GM18873 (cell line): ENCODE data around the gene WDR72.
"Not testable (repeated sequence)": the region's sequence is repeated elsewhere in the genome, so short reads cannot be mapped to it uniquely, and the experiment has no call there.

Source experiments
- ATAC-seq: cut with Tn5 transposase; IDR thresholded peaks from one replicate; pipeline ENCODE4 v1.9.1; 2021; ENCODE audit warnings: mild to moderate bottlenecking, moderate library complexity, moderate number of reproducible peaks; ENCODE audit not compliant: unreplicated experiment, low FRiP score

The WDR72 gene

DNA sequence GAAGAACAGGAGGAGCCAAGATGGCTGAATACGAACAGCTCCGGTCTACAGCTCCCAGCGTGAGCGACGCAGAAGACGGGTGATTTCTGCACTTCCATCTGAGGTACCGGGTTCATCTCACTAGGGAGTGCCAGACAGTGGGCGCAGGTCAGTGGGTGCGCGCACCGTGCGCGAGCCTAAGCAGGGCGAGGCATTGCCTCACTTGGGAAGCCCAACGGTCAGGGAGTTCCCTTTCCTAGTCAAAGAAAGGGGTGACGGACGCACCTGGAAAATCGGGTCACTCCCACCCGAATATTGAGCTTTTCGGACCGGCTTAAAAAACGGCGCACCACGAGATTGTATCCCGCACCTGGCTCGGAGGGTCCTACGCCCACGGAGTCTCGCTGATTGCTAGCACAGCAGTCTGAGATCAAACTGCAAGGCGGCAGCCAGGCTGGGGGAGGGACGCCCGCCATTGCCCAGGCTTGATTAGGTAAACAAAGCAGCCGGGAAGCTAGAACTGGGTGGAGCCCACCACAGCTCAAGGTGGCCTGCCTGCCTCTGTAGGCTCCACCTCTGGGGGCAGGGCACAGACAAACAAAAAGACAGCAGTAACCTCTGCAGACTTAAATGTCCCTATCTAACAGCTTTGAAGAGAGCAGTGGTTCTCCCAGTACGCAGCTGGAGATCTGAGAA lies 218.7 kb downstream of the WDR72 start:
- not testable (repeated sequence) for ATAC-seq

GRCh38 chr15:53539878-53540277 lies 219.6 kb downstream of the WDR72 start:
- no peak for ATAC-seq

DNA sequence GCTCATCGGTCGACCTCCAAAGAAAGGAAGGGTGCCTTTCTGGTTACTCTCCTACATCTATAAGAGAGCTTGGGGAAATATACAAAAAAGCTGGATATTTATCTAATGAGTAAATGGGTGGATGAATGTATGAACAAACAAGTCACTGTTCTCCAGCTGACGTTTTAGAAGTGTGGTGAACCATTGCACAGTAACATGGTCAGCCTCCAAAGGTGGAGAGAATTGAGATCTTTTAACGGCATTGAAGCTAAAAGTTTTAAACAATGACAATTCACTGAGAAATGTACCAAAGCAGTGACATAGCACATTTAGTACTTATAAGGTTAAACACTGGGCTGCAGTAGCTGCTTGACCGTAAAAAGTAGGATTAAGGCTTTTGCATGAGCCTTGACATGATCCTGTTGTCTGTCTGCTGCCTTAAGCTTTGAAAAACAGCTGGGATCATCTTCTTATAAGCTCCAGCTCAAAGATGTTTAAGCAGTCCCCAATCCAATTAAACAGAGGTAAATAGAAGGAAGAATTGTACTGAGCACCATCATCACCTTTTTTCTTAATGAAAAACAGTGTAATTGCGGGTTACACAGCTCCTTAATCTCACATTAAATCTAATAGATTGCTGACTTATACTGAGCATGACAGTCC lies 222.9 kb downstream of the WDR72 start:
- ATAC-seq: no peak

DNA sequence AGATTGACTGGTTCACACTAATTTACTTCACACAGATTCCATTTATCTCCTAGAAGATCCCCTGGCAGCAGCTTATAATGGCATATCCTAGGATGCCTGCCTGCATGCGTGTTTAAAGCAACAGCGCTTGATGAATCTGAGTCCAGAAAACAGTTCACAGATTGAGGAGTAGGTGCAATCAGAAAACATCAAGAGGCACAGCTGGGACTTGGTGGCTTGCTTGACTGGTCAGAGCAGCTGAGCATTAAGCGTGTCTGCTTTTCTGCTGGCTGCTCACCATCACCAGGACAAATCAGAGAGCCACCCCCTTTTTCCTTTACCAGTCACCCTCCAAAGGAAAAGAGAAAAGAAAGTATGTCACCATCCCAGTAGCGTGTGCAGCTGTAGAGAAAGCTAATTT lies 223.6 kb downstream of the WDR72 start:
- ATAC-seq: no peak

GRCh38 chr15:53534105-53534839 lies 225.2 kb downstream of the WDR72 start:
- ATAC-seq: no peak

GRCh38 chr15:53530761-53531160 lies 228.7 kb downstream of the WDR72 start:
- ATAC-seq: no peak

GRCh38 chr15:53527996-53528395 lies 231.5 kb downstream of the WDR72 start:
- ATAC-seq: no peak

DNA sequence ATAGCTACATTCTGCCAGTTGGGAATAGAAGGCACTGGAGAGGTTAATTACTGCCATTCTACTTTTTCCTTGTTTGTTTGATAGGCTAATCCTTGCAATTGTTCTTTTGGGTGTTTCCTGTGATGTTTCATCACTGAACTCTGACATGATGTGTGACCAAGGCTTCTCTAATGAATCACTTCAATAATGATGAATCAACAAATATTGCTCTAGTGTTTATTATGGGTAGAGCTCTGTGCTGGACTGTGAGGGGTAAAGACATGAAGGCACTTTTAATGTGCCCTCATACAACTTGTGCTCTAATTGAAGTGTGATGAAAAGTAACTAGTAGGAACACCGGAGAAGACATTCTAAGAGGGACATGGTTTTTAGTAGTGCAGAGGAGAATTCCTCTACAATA lies 233.6 kb downstream of the WDR72 start:
- ATAC-seq: no peak

DNA sequence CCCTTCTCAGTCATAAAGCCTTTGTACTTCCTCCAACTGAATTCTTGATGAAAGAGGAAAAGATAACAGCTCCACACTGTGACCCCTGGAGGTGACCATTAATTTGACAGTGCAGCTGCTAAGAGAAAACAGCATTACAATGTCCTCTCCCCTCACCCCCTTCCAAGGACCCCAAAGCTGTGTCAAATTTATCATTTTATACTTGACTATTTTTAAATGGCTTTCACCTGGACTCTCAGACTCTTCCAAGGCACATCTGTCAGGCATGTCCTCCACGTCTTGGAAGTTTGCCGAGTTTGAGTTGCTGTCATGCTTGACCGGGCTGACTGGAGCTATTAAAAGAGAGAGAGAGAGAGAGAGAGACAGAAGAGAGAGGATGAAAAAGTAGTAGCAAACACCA lies 236.5 kb downstream of the WDR72 start:
- no peak for ATAC-seq

- no peak for ATAC-seq
Observed at GRCh38 chr15:53520996-53521395, 238.5 kb downstream of the WDR72 start.

DNA sequence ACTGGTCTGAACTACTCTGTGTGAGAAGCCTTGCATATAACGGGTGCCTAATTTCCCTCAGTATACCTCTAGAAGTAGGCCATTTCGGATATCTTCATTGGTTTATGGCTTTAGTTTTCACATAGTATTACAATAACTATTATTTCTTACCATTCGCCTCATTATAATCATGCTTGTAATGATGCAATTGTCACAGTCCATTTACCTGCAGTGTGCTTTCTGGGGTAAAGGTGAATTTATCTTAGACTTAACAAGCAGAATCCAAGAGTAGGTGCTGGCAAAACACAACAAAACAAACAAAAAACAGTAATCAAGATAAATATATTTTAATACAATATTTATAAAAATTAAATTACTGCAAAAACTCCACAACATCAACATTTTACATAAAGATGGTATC lies 246.0 kb downstream of the WDR72 start:
- no peak for ATAC-seq

- ATAC-seq: no peak
Observed at GRCh38 chr15:53512029-53512428, 247.4 kb downstream of the WDR72 start.

DNA sequence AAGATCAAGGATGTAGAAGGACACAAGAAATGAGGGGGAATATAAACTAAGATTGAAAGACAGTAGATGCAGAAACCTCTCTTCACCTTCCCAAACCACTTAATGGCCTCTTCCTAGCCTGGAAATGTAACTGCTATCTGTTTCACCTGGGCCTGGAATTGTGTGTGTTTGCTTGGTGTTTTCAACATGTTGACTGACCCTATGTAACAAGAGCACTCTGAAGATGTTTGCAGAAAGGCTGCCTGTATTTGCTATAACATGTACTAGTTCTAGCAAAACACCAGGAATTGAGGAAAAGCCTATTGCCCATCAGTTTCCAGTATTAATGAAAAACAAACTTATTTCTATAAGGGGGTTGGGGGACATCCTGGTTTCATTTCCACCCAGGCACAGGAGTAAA lies 248.3 kb downstream of the WDR72 start:
- no peak for ATAC-seq

- ATAC-seq: no peak
Observed at GRCh38 chr15:53506370-53506769, 253.1 kb downstream of the WDR72 start.

- no peak for ATAC-seq
Observed at GRCh38 chr15:53498996-53499395, 260.5 kb downstream of the WDR72 start.

GRCh38 chr15:53490341-53490740 lies 269.1 kb downstream of the WDR72 start:
- no peak for ATAC-seq

GRCh38 chr15:53482055-53482454 lies 277.4 kb downstream of the WDR72 start:
- no peak for ATAC-seq

DNA sequence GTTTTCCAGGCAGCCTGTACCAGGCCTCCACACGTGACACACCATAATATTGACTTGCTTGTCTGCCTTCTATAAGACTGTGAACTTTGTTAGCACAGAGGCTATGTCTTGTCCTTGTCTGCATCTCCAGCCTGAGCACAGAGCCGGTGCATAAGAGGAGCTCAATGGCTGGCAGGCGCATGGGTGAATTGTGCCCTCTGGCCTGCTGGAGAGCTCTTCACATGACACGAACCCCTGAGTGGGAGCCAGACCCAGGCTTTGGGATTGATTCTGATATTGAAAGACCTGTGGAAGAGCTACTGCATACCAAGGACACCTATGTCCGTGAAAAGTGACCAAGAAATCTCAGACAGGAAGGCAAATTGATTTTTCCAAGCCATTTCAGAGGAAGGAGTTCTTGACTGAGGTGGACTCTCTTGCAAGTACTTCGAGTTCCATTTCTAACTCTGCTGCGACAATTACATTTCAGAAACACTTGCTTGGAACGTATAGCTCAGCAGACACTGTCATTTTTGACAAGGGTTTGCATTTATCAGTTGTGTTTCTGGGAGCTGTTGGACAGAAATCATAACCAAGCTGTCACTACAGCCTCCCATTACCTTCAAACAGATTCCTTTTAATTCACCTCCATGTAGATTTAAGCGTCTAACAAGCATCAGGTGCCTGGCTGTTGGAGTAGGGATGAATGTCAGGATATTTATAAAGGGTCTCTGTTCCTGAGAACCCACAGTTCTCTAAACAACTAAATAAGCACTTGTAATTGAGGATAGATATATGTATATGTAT lies 281.3 kb downstream of the WDR72 start:
- no peak for ATAC-seq

DNA sequence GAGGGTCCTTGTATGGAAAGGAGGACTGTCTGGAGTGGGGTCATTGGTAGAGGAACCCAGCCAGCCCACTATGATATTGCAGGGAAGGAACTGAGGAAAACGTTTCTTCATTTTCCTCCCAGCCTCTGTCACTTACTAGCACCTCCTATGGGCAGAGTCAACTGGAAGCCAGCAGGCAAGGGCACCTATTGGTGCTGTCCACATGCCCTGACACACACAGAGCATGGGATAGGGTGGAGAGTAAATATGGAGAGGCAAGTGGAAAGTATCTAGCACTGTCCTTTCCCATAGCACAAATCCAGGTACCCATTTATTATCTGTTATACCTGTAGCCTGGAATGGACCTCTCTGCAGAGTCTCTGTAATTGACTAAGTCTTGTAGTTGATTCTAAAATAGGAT lies 285.6 kb downstream of the WDR72 start:
- ATAC-seq: no peak

DNA sequence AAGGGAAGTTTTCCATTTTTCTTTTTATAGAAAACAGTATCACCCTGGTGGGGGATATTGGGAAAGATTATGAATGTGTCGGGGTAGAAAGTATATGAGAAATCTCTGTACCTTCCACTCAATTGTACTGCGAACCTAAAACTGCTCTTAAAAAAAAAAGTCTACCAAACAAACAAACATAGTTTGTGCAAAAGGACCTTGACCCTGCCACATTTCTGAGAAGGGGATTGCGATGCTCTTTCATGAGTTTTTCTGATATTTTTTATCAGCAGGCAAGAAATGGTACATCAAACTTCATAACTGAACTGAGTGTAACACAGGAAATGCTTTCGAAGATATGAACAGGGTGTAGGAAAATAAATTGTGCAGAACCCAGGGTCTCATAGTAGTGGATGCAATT lies 286.0 kb downstream of the WDR72 start:
- no peak for ATAC-seq

- no peak for ATAC-seq
Observed at GRCh38 chr15:53472883-53473282, 286.6 kb downstream of the WDR72 start.
